GM19238 (cell line): ENCODE measurements around the gene ROR1.
"Not testable (repeated sequence)": the region's sequence is repeated elsewhere in the genome, so short reads cannot be mapped to it uniquely, and the experiment has no call there.

Source experiments
- DNase-seq: peaks from one replicate; pipeline ENCODE4 v3.0.0; 2011; ENCODE audit warnings: low spot score; ENCODE audit not compliant: insufficient read length

Gene ROR1

DNA sequence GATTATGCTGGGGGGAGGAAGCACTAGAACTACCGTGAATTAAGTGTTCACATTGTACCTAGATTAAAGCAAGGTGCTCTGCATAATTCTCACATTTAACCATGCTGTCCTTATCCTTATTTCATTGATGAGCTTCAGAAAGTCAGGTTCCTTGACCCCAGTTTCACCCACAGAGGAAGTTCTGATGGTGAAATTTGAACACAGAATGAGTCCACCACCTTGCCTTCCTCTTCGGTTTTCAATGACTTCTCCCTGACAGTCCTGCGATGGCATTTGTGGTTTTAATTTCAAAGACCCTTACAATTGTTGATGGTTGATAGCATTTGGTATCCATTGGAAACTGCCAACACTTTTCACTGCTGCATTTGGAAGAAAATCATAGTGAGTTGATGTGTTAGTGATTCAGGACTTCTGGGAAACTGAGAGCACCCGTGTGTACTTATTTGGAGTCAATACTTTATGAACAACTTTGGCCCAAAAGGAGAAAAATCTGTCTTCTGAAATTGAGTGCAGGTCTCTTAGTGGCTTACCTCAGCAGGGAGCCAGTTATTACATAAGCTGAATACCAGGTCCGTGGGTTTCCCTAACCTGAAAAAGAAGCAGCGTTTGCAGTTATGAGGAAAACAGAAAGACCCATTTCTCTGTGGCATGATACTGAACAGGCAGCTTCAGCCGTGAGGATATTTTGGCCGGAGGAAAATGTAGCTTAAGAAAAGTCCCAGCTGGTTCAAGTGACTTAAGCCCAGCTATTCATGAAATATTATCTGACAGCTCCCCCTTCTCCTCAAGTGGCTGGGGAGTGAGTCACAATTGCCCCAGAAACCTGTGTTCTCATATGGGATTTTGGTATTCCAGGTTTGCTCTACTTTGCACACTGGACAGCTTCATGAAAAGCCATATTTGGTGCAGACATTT is 47.5 kb downstream of the ROR1 start:
- DNase-seq: no peak

DNA sequence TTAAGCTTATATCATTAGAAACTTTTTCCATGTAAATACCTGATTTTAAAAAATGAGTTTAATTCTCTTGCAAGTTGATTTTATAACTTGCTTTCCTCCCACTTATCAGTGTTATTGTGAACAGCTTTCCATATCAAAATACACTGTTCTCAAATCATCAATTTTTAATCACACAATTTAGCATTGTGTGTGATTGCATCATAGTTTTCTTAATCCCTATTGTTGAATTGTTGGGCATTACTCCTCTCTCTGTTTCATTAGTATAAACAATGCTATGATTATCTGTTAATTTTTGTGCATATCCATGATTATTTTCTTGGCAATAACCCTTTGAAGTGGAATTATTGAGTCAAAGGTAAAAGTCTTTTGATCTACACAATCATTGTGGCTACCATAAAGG is 48.7 kb downstream of the ROR1 start:
- DNase-seq: no peak

DNA sequence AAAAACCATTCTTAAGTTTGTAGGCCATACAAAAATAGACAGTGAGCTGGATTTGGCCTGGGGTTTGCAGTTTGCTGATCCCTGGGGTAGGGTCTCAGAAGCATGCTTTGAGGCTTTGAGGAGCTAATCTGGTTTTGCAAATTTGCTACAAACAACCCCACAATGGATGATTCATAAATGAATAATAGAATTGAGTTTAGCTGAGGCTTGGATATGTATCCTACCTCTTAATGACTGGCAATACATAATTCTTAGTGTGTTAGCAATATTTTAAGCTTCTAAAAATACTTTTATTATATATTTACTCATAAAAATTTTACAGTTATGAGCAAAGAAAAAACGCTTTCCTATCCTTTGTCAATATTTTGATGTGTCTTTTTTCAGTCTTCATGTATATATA is 50.6 kb downstream of the ROR1 start:
- DNase-seq: no peak

DNA sequence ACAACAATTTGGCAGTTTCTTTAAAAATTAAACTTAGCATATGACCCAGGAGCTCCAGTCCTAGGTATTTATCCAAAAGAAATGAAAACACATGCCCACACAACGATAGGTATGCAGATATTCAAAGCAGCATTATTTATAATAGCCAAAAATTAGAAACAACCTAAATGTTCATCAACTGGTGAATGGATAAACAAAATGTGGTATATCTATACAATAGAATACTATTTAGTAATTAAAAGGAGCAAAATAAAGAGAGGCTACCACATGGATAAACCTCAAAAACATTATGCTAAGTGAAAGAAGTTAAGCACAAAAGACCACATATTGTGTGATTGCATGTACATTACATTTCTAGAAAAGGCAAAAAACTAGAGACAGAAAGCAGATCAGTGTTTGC is 51.3 kb downstream of the ROR1 start:
- DNase-seq: no peak

DNA sequence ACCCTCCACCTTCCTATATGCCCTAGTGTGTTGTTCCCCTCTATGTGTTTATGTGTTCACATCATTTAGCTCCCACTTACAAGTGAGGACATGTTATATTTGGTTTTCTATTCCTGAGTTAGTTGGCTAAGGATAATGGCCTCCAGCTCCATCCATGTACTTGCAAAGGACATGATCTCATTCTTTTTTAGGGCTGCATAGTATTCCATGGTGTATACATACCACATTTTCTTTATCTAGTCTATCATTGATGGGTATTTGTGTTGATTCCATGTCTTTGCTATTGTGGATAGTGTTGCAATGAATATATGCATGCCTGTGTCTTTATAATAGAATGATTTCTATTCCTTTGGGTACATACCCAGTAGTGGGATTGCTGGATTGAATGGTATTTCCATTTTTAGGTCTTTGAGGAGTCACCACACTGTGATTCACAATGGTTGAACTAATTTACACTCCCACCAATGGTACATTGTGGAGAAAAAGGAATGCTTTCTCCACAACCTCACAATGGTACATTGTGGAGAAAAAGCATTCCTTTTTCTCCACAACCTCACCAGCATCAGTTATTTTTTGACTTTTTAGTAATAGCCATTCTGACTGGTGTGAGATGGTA is 52.5 kb downstream of the ROR1 start:
- DNase-seq: not testable (repeated sequence)

DNA sequence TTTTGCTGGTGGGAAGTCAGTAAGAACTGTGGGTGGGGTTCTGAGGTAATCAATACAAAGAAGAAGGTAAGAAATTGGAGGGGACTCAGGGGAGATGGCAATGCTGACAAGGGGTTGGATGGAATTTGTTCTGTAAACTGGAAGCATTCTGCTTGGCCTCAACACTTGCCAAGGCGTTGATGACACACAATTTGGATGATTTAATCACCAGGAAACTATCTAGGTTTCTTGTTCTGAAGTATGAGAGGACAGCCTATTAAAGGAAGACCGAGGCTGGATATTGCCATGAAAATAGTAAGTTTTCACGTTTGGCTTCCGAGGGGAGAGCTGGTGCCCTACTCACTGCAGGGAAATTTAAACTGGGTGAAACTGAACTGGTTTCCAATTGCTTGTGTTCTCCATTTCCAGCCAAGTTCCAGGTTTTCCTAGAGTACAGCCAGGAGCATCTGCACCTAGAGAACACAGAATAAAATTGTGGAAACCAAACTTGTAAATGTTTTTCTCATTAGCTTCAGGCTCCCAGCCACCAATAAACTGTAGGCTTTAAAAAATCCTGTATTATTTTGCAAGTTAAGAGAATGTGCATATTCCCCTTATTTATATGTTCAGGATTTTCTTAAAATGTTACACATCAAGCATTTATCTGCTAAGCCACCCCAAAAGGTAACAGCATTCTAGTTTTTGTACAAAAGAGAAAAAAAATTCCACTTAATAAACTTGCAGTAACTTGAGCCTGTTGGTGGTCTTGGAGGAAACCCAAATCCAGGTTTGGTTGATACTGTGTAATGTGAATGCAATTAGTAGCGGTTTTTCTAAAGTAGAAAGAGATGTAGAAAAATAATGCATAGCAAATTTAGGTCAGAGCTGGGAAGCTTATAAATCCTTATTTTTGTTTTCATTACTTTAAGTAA is 53.8 kb downstream of the ROR1 start:
- no peak for DNase-seq

DNA sequence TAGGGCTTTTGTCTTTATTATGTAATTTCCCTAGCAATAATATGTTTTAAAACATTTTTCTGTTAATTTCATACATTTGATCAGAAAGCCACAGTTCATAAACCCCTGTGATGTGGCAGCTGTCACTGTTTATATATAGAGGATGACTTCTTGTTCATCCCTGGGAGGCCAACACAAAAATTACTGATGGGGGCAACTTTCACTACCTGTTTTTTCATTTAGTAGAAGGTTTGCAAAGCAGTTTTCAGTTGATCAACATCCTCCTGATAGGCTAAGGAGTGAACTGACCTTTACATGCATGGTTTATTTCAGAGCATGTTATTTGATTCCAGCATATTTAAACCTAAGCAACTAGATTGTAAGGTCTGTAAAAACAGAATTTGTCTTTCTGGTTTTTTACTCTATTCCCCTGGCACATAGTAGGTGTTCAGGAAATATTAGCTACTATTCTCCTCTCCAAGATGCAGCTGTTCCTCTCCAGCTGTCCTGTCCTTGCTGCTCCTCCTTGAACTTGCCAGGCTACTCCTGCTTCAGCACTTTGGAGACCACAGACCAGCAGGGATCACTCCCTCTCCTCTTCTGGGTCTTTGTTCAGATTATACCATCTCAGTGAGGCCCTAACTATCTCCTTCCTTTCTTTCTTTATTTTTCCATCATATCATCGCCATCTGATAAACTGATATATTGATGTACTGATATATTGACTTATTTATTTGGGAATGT is 54.7 kb downstream of the ROR1 start:
- DNase-seq: no peak

DNA sequence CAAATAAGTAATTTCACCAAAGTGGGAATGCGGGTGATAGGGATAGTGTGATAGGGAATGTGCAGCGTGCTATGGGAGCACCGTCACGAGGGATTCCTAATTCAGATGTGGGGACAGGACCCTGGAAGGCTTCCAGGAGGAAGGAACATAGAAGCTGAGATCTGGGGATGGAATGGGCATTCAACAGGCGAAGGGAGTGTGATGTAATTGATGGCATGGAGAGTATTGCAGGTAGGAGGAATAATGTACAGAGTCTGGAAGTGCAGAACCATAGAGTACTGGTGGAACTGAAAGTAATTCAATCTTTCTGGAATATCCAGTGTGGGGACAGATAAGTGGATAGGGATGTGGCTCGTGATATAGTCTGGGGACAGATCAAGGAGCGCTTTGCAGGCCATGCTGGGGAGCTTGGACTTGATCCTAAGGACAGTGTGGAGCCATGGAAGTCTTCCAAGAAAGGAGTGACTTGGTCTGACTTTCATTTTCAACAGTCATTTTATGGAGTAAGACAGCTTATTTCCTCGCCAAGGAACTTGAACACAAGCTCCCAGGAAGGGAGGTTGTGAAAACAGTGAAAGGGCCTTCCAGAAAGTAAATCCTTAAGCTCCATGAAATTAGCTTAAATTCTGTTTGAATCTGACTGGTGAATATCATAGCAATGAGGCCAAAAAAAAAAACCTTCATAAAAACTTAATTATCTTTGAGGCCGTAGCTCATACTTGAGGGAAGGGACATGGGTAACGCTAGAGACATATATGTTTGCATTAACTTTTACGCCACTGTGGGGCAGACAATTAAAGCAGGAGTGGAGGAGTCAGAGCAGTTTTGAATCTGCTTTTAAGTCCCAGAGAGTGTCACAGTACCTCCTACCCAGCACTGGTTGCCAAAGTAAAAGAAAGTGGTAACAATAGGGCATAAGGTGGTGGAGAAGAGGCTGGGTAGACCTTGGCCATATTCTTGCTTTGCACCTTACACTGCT is 55.8 kb downstream of the ROR1 start:
- no peak for DNase-seq

DNA sequence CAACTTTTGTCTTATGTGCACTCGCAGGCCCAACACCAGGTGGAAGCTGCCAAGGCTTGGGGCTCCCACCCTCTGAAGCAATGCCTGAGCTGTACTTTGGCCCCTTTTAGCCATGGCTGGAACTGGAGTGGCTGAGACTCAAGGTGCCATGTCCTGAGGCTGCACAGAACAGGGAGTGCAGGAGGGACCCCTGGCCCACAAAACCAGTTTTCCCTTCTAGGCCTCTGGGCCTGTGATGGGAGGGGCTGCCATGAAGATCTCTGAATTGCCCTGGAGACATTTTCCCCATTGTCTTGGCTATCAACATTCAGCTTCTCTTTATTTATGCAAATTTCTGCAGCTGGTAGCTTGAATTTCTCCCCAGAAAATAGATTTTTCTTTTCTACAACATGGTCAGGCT is 57.6 kb downstream of the ROR1 start:
- DNase-seq: no peak

DNA sequence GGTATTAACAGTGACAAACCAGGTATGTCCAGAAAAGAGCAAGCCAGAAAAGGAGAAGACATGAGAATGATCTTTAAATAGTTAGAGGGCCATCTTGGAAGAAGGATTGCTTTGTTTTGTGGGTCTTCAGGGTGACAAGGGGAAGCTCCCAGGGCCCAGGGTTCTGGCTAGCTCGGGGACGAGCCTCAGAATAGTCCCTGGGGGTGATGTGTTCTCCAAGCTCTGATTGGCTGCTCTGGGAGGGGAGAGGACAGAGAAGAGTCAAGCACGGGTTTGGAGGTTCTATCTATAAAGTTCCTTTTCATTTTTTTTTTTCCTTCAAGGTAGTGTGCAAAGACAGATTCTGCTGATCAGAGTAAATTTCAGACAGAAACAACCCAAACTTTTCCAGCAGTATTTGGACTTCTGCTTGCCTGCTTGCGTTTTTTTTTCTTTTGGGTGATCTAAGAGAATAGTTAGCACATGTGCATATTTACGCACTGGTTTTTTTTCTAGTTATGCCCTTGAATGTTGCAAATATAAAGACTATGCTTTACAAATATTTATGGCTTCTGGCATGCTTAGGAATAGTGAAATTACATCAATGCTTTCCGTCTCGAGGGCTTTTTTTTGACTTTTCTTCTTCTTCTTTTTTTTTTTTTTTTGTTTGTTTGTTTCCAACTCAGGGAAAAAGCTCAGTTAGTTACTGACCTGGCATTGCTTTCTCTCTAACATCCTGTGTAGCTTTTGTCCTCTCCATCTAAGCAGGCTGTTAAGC is 59.7 kb downstream of the ROR1 start:
- no peak for DNase-seq

DNA sequence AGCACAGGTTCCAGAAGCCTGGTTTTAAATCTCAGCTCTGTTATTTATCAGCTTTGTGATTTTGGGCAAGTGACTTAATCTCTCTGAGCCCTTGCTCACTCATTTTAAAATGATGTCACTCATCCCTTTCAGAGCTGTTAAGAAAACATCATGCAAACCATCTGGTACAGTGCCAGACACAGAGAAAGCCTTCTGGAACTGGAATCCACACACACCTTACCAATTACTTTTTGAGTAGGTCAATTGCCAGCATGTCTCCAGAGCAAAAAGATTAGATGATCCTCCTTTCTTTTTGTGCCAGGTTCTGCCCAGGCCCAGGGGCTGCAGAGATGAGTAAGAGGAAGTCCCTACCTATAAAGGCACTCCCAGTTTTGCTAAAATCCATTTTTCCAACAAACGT is 61.3 kb downstream of the ROR1 start:
- no peak for DNase-seq

DNA sequence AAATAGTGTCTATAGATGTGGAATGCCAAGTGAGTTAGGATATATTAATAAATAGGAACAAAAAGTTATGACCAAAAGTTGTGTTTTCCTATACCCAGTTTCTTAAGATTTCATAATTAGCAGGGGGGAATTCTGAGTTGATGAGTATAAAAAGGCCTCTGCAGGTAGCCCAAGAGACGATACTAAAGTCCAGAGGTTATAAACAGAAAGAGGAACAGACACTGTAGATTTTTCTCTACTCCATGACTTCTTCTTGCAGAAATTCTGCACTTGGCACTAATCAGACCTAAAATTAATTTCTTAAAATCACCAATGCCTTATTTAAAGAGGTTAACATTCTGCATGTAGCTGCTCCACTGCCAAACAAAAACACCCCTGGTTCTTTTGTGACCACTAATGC is 62.6 kb downstream of the ROR1 start:
- DNase-seq: no peak

DNA sequence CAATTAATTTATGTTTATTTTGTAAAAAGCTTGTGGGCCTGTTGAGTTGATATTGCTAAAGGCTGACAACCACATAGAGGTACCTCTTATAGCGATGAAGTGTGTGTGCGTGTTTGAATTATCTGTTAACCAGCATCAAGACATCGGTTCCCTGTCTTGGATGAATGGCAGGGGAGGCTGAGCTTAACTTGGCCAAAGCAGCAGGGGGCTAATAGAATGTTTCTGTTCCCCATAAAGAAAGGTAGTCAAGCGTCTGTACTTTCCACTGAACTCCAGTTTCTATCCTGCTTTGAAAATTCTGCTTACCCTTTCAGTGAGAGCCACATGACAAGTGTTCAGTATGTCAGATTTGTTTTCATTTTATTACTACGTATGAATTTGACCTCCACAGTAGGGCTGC is 63.0 kb downstream of the ROR1 start:
- no peak for DNase-seq

DNA sequence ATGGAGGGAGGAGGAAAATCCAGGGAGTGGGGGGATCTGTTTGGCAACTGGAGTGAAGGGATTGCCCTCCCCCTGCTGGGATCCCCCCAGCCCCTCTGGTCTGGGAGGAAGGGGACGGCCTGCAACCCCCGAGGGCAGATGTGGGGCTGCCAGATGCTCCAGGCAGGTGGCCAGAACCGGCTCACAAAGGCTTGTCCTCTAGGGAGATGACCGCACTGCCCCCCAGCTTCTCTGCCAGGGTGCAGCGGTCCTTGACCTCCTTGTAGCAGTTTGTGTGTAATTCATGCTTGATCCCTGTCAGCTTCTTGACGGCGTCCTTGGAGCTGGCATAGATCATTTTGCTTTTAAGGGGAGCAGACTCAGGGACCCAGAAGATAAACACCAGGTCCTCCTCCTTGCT is 69.2 kb downstream of the ROR1 start:
- DNase-seq: no peak

DNA sequence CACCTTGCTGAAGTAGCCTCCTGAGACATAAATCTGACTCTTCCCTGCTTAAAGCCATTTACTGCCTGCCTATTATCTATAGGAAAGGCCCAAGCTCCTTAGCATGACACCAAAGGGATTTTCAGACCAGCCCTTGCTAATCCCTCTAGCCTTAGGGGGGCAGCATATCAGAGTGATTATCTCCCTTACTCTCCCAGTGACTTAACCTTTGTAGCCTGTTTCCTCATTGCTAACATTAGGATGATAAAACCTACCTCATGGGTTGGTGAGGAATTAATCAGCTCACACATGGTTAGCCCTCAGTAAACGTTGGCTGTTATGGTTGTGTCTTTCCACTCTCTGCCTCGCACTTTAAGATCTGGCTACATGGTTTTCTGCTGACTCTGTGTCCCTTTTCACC is 70.1 kb downstream of the ROR1 start:
- DNase-seq: no peak

DNA sequence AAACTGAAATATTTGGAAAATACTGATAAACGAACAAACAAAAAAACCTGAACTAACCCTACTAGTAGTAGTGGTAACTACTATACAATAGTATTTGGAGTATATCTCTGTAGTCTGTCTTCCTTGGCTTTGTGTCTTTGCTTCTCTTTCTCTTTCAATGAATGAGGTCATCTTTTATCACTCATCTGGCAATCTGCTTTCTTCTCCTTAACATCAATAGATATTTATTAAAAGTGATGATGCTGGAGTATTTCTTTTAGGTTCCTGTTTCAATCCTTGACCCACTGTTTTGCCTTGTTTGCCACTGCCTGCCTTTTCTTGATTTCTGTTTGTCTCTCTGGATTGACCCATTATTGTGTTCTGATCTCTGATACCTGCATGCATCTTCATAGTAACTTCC is 71.5 kb downstream of the ROR1 start:
- DNase-seq: no peak

DNA sequence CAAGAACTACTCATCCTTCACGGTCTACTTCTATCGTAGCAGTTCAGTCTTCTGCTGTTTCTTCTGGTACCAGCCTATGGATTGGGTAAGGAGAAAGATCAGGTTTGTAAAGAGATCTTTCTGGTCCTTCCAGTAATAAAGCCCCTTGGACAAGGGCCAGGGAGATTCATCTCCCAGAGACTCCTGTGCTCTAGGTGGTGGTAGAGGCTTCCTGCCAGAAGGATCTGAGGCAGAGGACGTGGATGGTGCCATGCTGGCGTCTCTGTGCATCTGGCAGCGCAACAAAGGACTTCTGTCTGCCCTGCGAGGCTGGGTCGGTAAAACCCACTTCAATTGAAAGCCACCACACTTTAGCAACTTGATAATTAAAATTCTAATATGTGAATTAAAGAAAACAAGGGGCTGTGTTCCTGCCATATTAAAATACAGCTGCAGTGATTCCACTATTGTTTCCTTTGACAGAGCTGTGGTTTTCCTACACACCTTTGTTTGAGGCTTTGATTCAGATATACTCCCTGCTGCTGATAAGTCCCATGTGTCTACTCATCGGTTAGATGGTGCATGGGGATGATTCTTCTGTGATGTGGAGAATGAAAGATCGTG is 73.6 kb downstream of the ROR1 start:
- no peak for DNase-seq

DNA sequence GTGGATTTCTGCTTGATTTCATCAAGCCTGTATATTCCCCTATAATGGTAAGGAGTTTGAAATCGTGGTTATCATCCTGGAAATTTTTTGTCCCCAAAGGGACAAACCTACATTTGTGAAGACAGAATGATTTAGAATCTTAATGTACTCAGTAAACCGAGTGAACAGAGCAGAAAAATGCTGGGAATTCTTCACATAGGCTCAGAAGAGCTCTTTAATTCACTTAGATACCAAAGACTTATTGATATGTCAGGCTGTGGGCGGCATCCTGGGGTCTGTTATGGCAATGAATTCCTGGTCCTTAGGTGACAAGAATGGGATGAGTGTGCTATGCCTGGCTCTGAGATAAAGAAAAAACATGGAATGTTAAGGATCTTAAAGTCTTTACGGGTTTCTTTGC is 74.9 kb downstream of the ROR1 start:
- no peak for DNase-seq

DNA sequence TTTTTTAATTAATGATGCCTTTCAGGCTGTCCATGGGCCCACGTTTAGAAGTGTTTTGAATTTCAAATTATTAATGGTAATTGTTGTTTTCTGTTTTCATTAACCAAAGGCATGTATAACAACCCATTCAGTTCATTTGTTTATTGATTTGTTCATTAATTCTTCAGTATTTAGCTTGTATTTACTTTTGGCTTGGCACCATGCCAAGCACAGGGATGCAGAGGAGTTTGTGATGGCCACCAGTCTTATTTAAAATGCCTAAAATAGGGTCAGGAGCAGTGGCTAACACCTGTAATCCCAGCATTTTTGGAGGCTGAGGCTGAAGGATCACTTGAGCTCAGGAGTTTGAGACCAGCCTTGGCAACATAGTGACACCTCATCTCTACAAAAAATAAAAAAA is 75.3 kb downstream of the ROR1 start:
- no peak for DNase-seq
